Activated CD4-positive, alpha-beta T cell treated with anti-CD3 and anti-CD28 coated beads for 48 hours (primary cell): ENCODE results near the gene AMD1.

ENCODE experiments used
- DNase-seq: peaks from one replicate; pipeline ENCODE4 v3.0.0-alpha.2; 2020

The AMD1 gene

DNA sequence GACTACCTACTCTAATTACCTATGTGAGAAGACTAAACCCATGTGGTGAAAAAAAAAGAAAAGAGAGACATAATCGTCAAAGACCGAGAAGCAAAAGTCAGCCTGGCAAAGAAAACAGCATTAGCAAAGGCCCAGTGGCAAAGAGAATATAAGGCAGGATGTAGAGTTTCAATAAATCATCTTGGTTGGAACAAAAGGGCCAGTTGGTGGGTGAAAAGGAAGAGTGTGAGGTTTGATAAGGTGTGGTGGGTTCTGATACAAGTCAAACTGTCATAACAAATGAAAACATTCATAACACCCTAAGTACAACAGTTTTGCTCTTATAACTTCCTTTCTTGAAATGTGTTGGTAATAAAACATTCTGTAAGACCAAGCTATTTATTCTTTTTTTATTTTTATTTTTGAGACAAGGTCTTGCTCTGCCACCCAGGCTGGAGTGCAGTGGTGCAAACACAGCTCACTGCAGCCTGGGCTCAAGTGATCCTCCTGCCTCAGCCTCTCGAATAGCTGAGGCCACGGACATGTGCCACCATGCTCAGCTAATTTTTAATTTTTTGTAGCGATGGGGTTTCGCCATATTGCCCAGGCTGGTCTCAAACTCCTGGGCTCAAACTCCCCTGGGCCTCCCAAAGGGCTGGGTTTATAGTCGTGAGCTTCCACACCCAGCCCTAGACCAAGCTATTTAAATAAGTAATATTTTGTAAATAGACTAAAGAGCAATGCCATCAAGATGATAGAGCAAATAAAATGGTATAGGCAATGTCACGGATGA is 65.0 kb downstream of the AMD1 start:
- no peak for DNase-seq

DNA sequence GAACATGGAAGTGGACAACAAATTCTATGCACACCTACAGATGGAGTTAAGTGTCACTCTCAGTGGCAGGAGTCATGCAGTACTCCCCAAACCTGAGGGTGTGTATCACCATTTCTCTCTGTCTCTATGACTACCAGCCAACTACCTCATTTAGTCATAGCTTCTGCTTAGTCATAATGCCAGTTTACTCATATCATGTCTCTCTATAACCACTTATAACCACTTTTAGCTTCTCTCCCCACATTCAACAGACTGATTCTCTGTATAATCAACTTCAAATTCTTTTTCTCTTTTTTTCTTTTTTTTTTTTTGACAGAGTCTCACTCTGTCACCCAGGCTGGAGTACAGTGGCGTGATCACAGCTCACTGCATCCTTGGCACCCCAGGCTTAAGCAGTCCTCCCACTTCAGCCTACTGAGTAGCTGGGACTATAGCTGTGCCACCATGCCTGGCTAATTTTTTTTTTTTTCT is 70.1 kb downstream of the AMD1 start:
- DNase-seq: peak; percentile 58
